ENCODE results near the gene TGFB1I1.
"Not testable (repeated sequence)": the region's sequence is repeated elsewhere in the genome, so short reads cannot be mapped to it uniquely, and the experiment has no call there.

The TGFB1I1 gene

GRCh38 chr16:31435341-31436220 is 36.4 kb upstream of the TGFB1I1 start:
- Histone ChIP-seq H3K36me3 (ENCODE audit: control insufficient read depth, insufficient read depth, low read length) (no peaks in the 10 kb centered on the region), H3K27me3 (replicated peaks; ENCODE audit: control insufficient read depth, insufficient read depth, low read length, poor library complexity, severe bottlenecking) (no peaks in the 10 kb centered on the region), H3K4me3 (ENCODE audit: insufficient read depth, low read depth, low read length, poor library complexity, severe bottlenecking) (no peak overlapping the region), H3K9me3 (ENCODE audit: control insufficient read depth, low read length) (no peaks in the 10 kb centered on the region), H3K4me1 (ENCODE audit: control insufficient read depth, insufficient read depth, low read length, poor library complexity, severe bottlenecking) (no peaks in the 10 kb centered on the region), H3K27ac (ENCODE audit: insufficient read depth, low read length, poor library complexity, severe bottlenecking) (no peak overlapping the region)
- DNase-seq, result no peak

- Histone ChIP-seq H3K4me1 (ENCODE audit: control insufficient read depth, insufficient read depth, low read length, poor library complexity, severe bottlenecking) (no peaks in the 10 kb centered on the region), H3K27me3 (replicated peaks; ENCODE audit: control insufficient read depth, insufficient read depth, low read length, poor library complexity, severe bottlenecking) (no peaks in the 10 kb centered on the region), H3K27ac (ENCODE audit: insufficient read depth, low read length, poor library complexity, severe bottlenecking) (no peak overlapping the region), H3K9me3 (ENCODE audit: control insufficient read depth, low read length) (no peaks in the 10 kb centered on the region), H3K4me3 (ENCODE audit: insufficient read depth, low read depth, low read length, poor library complexity, severe bottlenecking) (no peak overlapping the region), H3K36me3 (ENCODE audit: control insufficient read depth, insufficient read depth, low read length) (no peaks in the 10 kb centered on the region)
- no peak for DNase-seq
Observed at GRCh38 chr16:31436221-31437045, 35.5 kb upstream of the TGFB1I1 start.

GRCh38 chr16:31438414-31438813 is 33.5 kb upstream of the TGFB1I1 start:
- H3K4me1 ChIP-seq (ENCODE audit: control insufficient read depth, insufficient read depth, low read length, poor library complexity, severe bottlenecking), result no peaks in the 10 kb centered on the region
- no peaks in the 10 kb centered on the region for H3K36me3 ChIP-seq (ENCODE audit: control insufficient read depth, insufficient read depth, low read length)
- no peak overlapping the region for H3K4me3 ChIP-seq (ENCODE audit: insufficient read depth, low read depth, low read length, poor library complexity, severe bottlenecking)
- H3K27me3 ChIP-seq (replicated peaks; ENCODE audit: control insufficient read depth, insufficient read depth, low read length, poor library complexity, severe bottlenecking), result no peaks in the 10 kb centered on the region
- no peaks in the 10 kb centered on the region for H3K9me3 ChIP-seq (ENCODE audit: control insufficient read depth, low read length)
- H3K27ac ChIP-seq (ENCODE audit: insufficient read depth, low read length, poor library complexity, severe bottlenecking), result no peak overlapping the region
- no peak for DNase-seq

- not testable (repeated sequence) for H3K36me3 ChIP-seq (ENCODE audit: control insufficient read depth, insufficient read depth, low read length); H3K27ac ChIP-seq (ENCODE audit: insufficient read depth, low read length, poor library complexity, severe bottlenecking); H3K27me3 ChIP-seq (replicated peaks; ENCODE audit: control insufficient read depth, insufficient read depth, low read length, poor library complexity, severe bottlenecking); H3K4me1 ChIP-seq (ENCODE audit: control insufficient read depth, insufficient read depth, low read length, poor library complexity, severe bottlenecking); H3K4me3 ChIP-seq (ENCODE audit: insufficient read depth, low read depth, low read length, poor library complexity, severe bottlenecking); DNase-seq; H3K9me3 ChIP-seq (ENCODE audit: control insufficient read depth, low read length)
Observed at GRCh38 chr16:31439023-31439422, 32.9 kb upstream of the TGFB1I1 start.

- no peak overlapping the region for H3K27ac ChIP-seq (ENCODE audit: insufficient read depth, low read length, poor library complexity, severe bottlenecking)
- H3K27me3 ChIP-seq (replicated peaks; ENCODE audit: control insufficient read depth, insufficient read depth, low read length, poor library complexity, severe bottlenecking), result no peaks in the 10 kb centered on the region
- no peaks in the 10 kb centered on the region for H3K36me3 ChIP-seq (ENCODE audit: control insufficient read depth, insufficient read depth, low read length)
- H3K4me3 ChIP-seq (ENCODE audit: insufficient read depth, low read depth, low read length, poor library complexity, severe bottlenecking), result no peak overlapping the region
- no peaks in the 10 kb centered on the region for H3K4me1 ChIP-seq (ENCODE audit: control insufficient read depth, insufficient read depth, low read length, poor library complexity, severe bottlenecking)
- no peak for DNase-seq
- no peaks in the 10 kb centered on the region for H3K9me3 ChIP-seq (ENCODE audit: control insufficient read depth, low read length)
Observed at GRCh38 chr16:31439519-31439918, 32.4 kb upstream of the TGFB1I1 start.

- H3K27ac ChIP-seq (ENCODE audit: insufficient read depth, low read length, poor library complexity, severe bottlenecking), result no peak overlapping the region
- H3K36me3 ChIP-seq (ENCODE audit: control insufficient read depth, insufficient read depth, low read length), result no peaks in the 10 kb centered on the region
- no peak for DNase-seq
- no peak overlapping the region for H3K4me3 ChIP-seq (ENCODE audit: insufficient read depth, low read depth, low read length, poor library complexity, severe bottlenecking)
- no peaks in the 10 kb centered on the region for H3K4me1 ChIP-seq (ENCODE audit: control insufficient read depth, insufficient read depth, low read length, poor library complexity, severe bottlenecking)
- no peaks in the 10 kb centered on the region for H3K9me3 ChIP-seq (ENCODE audit: control insufficient read depth, low read length)
- no peaks in the 10 kb centered on the region for H3K27me3 ChIP-seq (replicated peaks; ENCODE audit: control insufficient read depth, insufficient read depth, low read length, poor library complexity, severe bottlenecking)
Observed at GRCh38 chr16:31440516-31441184, 31.3 kb upstream of the TGFB1I1 start.

- Histone ChIP-seq H3K4me3 (ENCODE audit: insufficient read depth, low read depth, low read length, poor library complexity, severe bottlenecking) (no peak overlapping the region), H3K27ac (ENCODE audit: insufficient read depth, low read length, poor library complexity, severe bottlenecking) (no peak overlapping the region), H3K36me3 (ENCODE audit: control insufficient read depth, insufficient read depth, low read length) (no peaks in the 10 kb centered on the region), H3K9me3 (ENCODE audit: control insufficient read depth, low read length) (no peaks in the 10 kb centered on the region), H3K27me3 (replicated peaks; ENCODE audit: control insufficient read depth, insufficient read depth, low read length, poor library complexity, severe bottlenecking) (no peaks in the 10 kb centered on the region), H3K4me1 (ENCODE audit: control insufficient read depth, insufficient read depth, low read length, poor library complexity, severe bottlenecking) (no peaks in the 10 kb centered on the region)
- DNase-seq, result no peak
Observed at GRCh38 chr16:31441956-31442355, 30.0 kb upstream of the TGFB1I1 start.

- not testable (repeated sequence) for H3K9me3 ChIP-seq (ENCODE audit: control insufficient read depth, low read length); H3K27ac ChIP-seq (ENCODE audit: insufficient read depth, low read length, poor library complexity, severe bottlenecking); H3K4me3 ChIP-seq (ENCODE audit: insufficient read depth, low read depth, low read length, poor library complexity, severe bottlenecking); H3K27me3 ChIP-seq (replicated peaks; ENCODE audit: control insufficient read depth, insufficient read depth, low read length, poor library complexity, severe bottlenecking); DNase-seq; H3K4me1 ChIP-seq (ENCODE audit: control insufficient read depth, insufficient read depth, low read length, poor library complexity, severe bottlenecking); H3K36me3 ChIP-seq (ENCODE audit: control insufficient read depth, insufficient read depth, low read length)
Observed at GRCh38 chr16:31445931-31446330, 26.0 kb upstream of the TGFB1I1 start.

GRCh38 chr16:31451201-31451600 is 20.8 kb upstream of the TGFB1I1 start:
- Histone ChIP-seq H3K36me3 (ENCODE audit: control insufficient read depth, insufficient read depth, low read length) (no peaks in the 10 kb centered on the region), H3K27me3 (replicated peaks; ENCODE audit: control insufficient read depth, insufficient read depth, low read length, poor library complexity, severe bottlenecking) (no peaks in the 10 kb centered on the region), H3K4me3 (ENCODE audit: insufficient read depth, low read depth, low read length, poor library complexity, severe bottlenecking) (no peak overlapping the region), H3K27ac (ENCODE audit: insufficient read depth, low read length, poor library complexity, severe bottlenecking) (no peak overlapping the region), H3K4me1 (ENCODE audit: control insufficient read depth, insufficient read depth, low read length, poor library complexity, severe bottlenecking) (peaks cover 3% of the 10 kb centered on the region), H3K9me3 (ENCODE audit: control insufficient read depth, low read length) (no peaks in the 10 kb centered on the region)
- DNase-seq, result no peak
